ENCODE measurements around the gene THAP5.

DNA sequence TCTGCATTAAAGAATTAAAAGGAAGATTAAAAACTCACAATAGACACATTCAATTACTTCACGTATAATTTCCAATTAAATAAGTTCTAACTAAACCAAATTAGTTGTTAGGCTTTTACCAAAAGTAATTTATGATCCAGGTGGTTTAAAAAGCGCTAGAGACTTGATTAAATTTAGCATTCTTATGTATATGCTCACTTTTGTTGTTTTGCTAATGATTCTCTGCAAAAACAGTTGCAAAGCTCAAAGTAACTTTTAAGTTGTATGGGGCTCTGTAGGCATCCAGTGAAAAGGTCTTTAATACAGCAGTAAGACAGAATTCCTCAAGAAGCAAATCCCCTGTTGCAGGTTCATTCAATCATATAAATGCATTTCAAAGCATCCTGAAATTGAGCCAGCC is 28.0 kb downstream of the THAP5 start:
- TF ChIP-seq EZH2phosphoT487 (IDR thresholded peaks at IDR 0.05; ENCODE audit: borderline replicate concordance, low read depth, low read length): no peak
- TF ChIP-seq, protein P1, sequence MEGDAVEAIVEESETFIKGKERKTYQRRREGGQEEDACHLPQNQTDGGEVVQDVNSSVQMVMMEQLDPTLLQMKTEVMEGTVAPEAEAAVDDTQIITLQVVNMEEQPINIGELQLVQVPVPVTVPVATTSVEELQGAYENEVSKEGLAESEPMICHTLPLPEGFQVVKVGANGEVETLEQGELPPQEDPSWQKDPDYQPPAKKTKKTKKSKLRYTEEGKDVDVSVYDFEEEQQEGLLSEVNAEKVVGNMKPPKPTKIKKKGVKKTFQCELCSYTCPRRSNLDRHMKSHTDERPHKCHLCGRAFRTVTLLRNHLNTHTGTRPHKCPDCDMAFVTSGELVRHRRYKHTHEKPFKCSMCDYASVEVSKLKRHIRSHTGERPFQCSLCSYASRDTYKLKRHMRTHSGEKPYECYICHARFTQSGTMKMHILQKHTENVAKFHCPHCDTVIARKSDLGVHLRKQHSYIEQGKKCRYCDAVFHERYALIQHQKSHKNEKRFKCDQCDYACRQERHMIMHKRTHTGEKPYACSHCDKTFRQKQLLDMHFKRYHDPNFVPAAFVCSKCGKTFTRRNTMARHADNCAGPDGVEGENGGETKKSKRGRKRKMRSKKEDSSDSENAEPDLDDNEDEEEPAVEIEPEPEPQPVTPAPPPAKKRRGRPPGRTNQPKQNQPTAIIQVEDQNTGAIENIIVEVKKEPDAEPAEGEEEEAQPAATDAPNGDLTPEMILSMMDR (conservative IDR thresholded peaks at IDR 0.05; ENCODE audit: low read length): no peak
